Ecto neural progenitor cell (in vitro differentiated cells): ENCODE measurements around the gene TSC2.
"Not testable (repeated sequence)": the region's sequence is repeated elsewhere in the genome, so short reads cannot be mapped to it uniquely, and the experiment has no call there.

Source experiments
- DNase-seq: peaks from one replicate; pipeline ENCODE4 v3.0.0-alpha.2; 2018; ENCODE audit warnings: low spot score

TSC2 gene

GRCh38 chr16:2086106-2086742, 38.4 kb downstream of the TSC2 start:
- no peak for DNase-seq

GRCh38 chr16:2086812-2087747, 39.3 kb downstream of the TSC2 start:
- DNase-seq: no peak

- DNase-seq: no peak
These were observed 40.2 kb downstream of the TSC2 start for GRCh38 chr16:2087748-2088631.

- DNase-seq: no peak
These were observed 41.1 kb downstream of the TSC2 start for GRCh38 chr16:2088759-2089358.

GRCh38 chr16:2089706-2090480, 42.1 kb downstream of the TSC2 start:
- DNase-seq: peak; percentile 50

GRCh38 chr16:2090481-2090776, 42.6 kb downstream of the TSC2 start:
- DNase-seq: no peak

GRCh38 chr16:2090777-2091546, 43.2 kb downstream of the TSC2 start:
- DNase-seq: peak; percentile 97

- DNase-seq: no peak
These were observed 43.9 kb downstream of the TSC2 start for GRCh38 chr16:2091547-2092255.

- no peak for DNase-seq
These were observed 44.5 kb downstream of the TSC2 start for GRCh38 chr16:2092256-2092620.

- no peak for DNase-seq
These were observed 45.1 kb downstream of the TSC2 start for GRCh38 chr16:2092866-2093265.

GRCh38 chr16:2093793-2094192, 46.0 kb downstream of the TSC2 start:
- DNase-seq: no peak

GRCh38 chr16:2095315-2095853, 47.6 kb downstream of the TSC2 start:
- DNase-seq: no peak

- DNase-seq: no peak
These were observed 48.3 kb downstream of the TSC2 start for GRCh38 chr16:2095918-2096582.

- DNase-seq: no peak
These were observed 49.2 kb downstream of the TSC2 start for GRCh38 chr16:2096853-2097595.

GRCh38 chr16:2097689-2098088, 49.9 kb downstream of the TSC2 start:
- not testable (repeated sequence) for DNase-seq

- DNase-seq: not testable (repeated sequence)
These were observed 53.8 kb downstream of the TSC2 start for GRCh38 chr16:2101581-2101980.

GRCh38 chr16:2102471-2102870, 54.7 kb downstream of the TSC2 start:
- no peak for DNase-seq

GRCh38 chr16:2104464-2104863, 56.7 kb downstream of the TSC2 start:
- DNase-seq: not testable (repeated sequence)
